Nephron progenitor cell (in vitro differentiated cells): ENCODE measurements around the gene REXO1.

Experiments
- DNase-seq: peaks from one replicate; pipeline ENCODE4 v3.0.0; 2021
- H3K27ac Mint-ChIP-seq: 2 replicates; pipeline ENCODE4 v1.8.0; 2021; ENCODE audit warnings: mild to moderate bottlenecking, moderate library complexity, mixed read lengths
- H3K27me3 Mint-ChIP-seq: 2 replicates; pipeline ENCODE4 v1.8.0; 2021; ENCODE audit warnings: mild to moderate bottlenecking, low read depth, mixed read lengths; ENCODE audit not compliant: poor library complexity
- H3K36me3 Mint-ChIP-seq: 2 replicates; pipeline ENCODE4 v1.8.0; 2021; ENCODE audit warnings: low read depth, mixed read lengths
- H3K4me1 Mint-ChIP-seq: 2 replicates; pipeline ENCODE4 v1.8.0; 2021; ENCODE audit warnings: mixed read lengths
- H3K4me3 Mint-ChIP-seq: 2 replicates; pipeline ENCODE4 v1.8.0; 2021; ENCODE audit warnings: mild to moderate bottlenecking, moderate library complexity, mixed read lengths
- H3K9me3 Mint-ChIP-seq: 2 replicates; pipeline ENCODE4 v1.8.0; 2021; ENCODE audit warnings: mild to moderate bottlenecking, moderate library complexity, mixed read lengths
- CTCF ChIP-seq: fragments of 200-600 bp; sonication (generic); IDR thresholded peaks from 2 replicates; pipeline ENCODE4 v1.5.0; 2021; ENCODE audit warnings: antibody characterized with exemption

REXO1 gene

GRCh38 chr19:1808395-1808731 is 39.9 kb downstream of the REXO1 start:
- Mint-ChIP-seq H3K27ac (no peak overlapping the region), H3K27me3 (peaks cover 26% of the 10 kb centered on the region), H3K4me1 (peaks cover 23% of the 10 kb centered on the region), H3K36me3 (no peaks in the 10 kb centered on the region), H3K4me3 (no peak overlapping the region), H3K9me3 (no peaks in the 10 kb centered on the region)
- DNase-seq = no peak
- no peak for TF ChIP-seq CTCF

DNA sequence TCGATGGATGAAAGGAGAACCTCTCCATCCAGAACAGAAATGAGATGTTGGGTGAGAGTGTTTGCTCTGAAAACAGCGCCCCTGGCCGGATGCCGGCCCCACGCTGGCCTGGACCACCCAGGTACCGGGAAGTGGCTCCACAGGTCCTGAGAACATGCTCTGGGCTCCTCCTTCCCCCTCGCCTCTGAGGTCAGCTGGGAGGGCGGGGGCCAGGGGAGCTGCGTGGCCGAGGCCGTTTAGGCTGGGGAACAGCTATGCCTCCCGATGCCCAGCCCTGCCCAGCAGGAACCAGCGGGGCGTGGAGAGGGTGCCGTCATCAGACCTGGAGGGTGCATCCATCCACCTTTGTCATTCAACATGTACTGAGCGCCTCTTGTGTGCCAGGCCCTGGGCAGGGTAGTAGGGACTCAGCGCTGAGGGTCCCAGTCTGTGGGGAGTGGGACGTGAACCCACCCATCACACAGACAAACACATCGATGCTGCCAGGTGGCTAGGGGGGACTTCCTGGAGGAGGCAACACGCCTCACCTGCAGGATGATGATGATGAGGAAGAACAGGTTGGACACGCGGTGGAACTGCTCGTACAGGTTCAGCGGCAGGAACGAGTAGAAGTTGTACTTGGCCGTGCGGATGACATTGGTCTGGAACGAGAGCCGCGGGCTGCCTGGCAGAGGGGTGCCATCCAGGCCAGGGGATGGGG is 40.4 kb downstream of the REXO1 start:
- H3K36me3 Mint-ChIP-seq = no peaks in the 10 kb centered on the region

GRCh38 chr19:1807030-1807694 is 41.1 kb downstream of the REXO1 start:
- no peaks in the 10 kb centered on the region for H3K9me3 Mint-ChIP-seq
- TF ChIP-seq CTCF = no peak
- no peak overlapping the region for H3K4me3 Mint-ChIP-seq
- no peak overlapping the region for H3K27ac Mint-ChIP-seq
- peaks cover 24% of the 10 kb centered on the region for H3K27me3 Mint-ChIP-seq
- no peak for DNase-seq
- peaks cover 12% of the 10 kb centered on the region for H3K4me1 Mint-ChIP-seq
- H3K36me3 Mint-ChIP-seq = no peaks in the 10 kb centered on the region

More for the DNA sequence above, 40.4 kb downstream of the REXO1 start:
- no peak for TF ChIP-seq CTCF
- Mint-ChIP-seq H3K9me3 (no peaks in the 10 kb centered on the region), H3K27ac (no peak overlapping the region), H3K4me1 (peaks cover 18% of the 10 kb centered on the region), H3K4me3 (no peak overlapping the region), H3K27me3 (peaks cover 28% of the 10 kb centered on the region)
- DNase-seq = no peak

- TF ChIP-seq CTCF = no peak
- DNase-seq = no peak
- no peaks in the 10 kb centered on the region for H3K36me3 Mint-ChIP-seq
- no peak overlapping the region for H3K4me3 Mint-ChIP-seq
- H3K27me3 Mint-ChIP-seq = peaks cover 24% of the 10 kb centered on the region
- H3K27ac Mint-ChIP-seq = peak overlapping the region; percentile 83
- peaks cover 12% of the 10 kb centered on the region for H3K4me1 Mint-ChIP-seq
- no peaks in the 10 kb centered on the region for H3K9me3 Mint-ChIP-seq
Measured at GRCh38 chr19:1806184-1807029, 41.9 kb downstream of the REXO1 start.

DNA sequence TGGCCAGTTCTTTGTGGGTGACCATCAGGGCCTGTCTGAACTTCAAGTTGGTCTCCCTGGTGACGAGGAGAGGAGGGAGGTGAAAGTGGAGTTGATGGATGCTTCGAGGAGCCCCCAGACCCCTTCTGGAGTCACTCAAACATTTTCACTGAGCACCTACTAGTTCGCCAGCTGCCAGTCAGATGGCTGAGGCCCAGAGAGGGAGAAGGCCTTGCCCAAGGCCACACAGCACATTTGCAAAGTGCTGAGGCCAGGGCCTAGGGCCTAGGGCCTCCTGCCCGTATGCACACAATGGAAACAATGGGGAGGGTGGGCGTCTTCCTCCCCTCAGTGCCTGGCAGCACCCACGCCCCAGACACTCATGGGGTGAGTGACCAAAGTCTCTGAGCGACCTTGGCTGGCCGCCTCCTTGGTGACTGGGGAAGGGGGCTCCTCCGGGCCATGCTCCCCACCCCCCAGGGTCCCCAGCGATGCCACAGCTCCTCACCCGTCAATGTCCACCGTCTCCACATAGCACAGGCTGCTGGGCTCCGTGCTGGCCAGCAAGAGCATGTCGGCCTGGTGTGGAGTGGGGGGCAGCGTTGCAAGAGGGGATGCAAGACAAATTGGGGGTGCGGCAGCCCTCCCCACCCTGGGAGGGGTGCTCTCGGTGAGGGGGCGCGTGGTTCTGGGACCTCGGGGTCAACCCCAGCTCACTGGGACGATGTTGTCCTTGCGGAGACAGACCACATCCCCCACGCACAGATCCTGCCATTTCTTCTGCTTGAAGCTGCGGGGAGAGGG is 42.7 kb downstream of the REXO1 start:
- Mint-ChIP-seq H3K27me3 (peaks cover 19% of the 10 kb centered on the region), H3K27ac (no peak overlapping the region), H3K36me3 (no peaks in the 10 kb centered on the region), H3K4me1 (peaks cover 12% of the 10 kb centered on the region), H3K9me3 (no peaks in the 10 kb centered on the region), H3K4me3 (no peak overlapping the region)
- DNase-seq = no peak
- TF ChIP-seq CTCF = no peak
